K562 (cell line): Measurements from ENCODE around the gene SMIM15. TPM values are rescaled to one million over a fixed set of nuclear protein-coding genes. Genes with fewer than 3 reads are reported as not detected.
"Not testable (repeated sequence)": the region's sequence is repeated elsewhere in the genome, so short reads cannot be mapped to it uniquely, and the experiment has no call there.

Experiments used
- ATAC-seq: fragments of 200-7000 bp; cut with Tn5 transposase; 3 replicates; pipeline ENCODE4 v1.9.1; 2020; ENCODE audit warnings: moderate library complexity
- BruUV-seq: library from RNA; stranded (reverse); fragments of 400-500 nt; replicated peaks from 2 replicates; lab custom pipeline; 2021; lab: Mats Ljungman, UMichigan
- CTCF ChIA-PET: fragments of 300-600 bp; formaldehyde crosslinking; extraction: SDS; loops from one replicate; lab custom pipeline; 2021; ENCODE audit warnings: low intra/inter-chr PET ratio; lab: Yijun Ruan, JAX
- POLR2A ChIA-PET: fragments of 300-600, 350-650 bp; sonication (Branson Sonifier 250); formaldehyde crosslinking; extraction: SDS; loops from one replicate; lab custom pipeline; 2021; ENCODE audit warnings: antibody characterized with exemption, inconsistent platforms; lab: Yijun Ruan, JAX
- DNase-seq, 4 experiments: peaks; one replicate each; pipeline versions ENCODE4 v3.0.0 to v3.0.0-alpha.2; 2011 to 2018; ENCODE audit warnings: low spot score in 3 of 4, mixed read lengths in 3 of 4; ENCODE audit errors: extremely low read depth in 1 of 4
- FAIRE-seq: peaks from 2 replicates; lab custom pipeline; 2011; peaks lifted over from hg19 to GRCh38; lab: Jason Lieb, UNC
- H2AFZ ChIP-seq: 2 replicates; pipeline ENCODE4 v1.6.0; 2011; ENCODE audit warnings: low read depth, low read length, control low read depth, inconsistent platforms
- H3K27ac ChIP-seq: fragments of 200-600 bp; 3 replicates; pipeline ENCODE4 v1.8.0; 2011; ENCODE audit warnings: low read depth, mild to moderate bottlenecking, control low read depth, inconsistent platforms, low read length, moderate library complexity, mixed read lengths; ENCODE audit errors: extremely low read depth
- H3K27me3 ChIP-seq, 2 experiments: fragments of 300-600 bp in 1 of 2; 2 replicates in 1 of 2; 3 replicates in 1 of 2; pipeline versions ENCODE4 v1.6.0 to v1.8.0; 2011; ENCODE audit warnings: inconsistent platforms in 2 of 2, low read length in 2 of 2, mild to moderate bottlenecking in 1 of 2, mixed read lengths in 1 of 2, moderate library complexity in 1 of 2; ENCODE audit not compliant: control insufficient read depth in 2 of 2, insufficient read depth in 2 of 2
- H3K36me3 ChIP-seq: fragments of 300-600 bp; 3 replicates; pipeline ENCODE4 v1.8.0; 2011; ENCODE audit warnings: mild to moderate bottlenecking, low read length, inconsistent platforms; ENCODE audit not compliant: control insufficient read depth, insufficient read depth
- H3K4me1 ChIP-seq, 2 experiments: fragments of 200-600 bp in 1 of 2; replicated peaks in 1 of 2; 2 replicates in 1 of 2; 3 replicates in 1 of 2; pipeline versions ENCODE4 v1.5.1 to v1.8.0; 2011; ENCODE audit warnings: inconsistent platforms in 2 of 2, low read length in 2 of 2, mild to moderate bottlenecking in 1 of 2, mixed read lengths in 1 of 2, moderate library complexity in 1 of 2; ENCODE audit not compliant: control insufficient read depth in 2 of 2, insufficient read depth in 2 of 2
- H3K4me2 ChIP-seq: 2 replicates; pipeline ENCODE4 v1.6.1; 2011; ENCODE audit warnings: low read length, control low read depth, inconsistent platforms, mixed read lengths; ENCODE audit not compliant: insufficient read depth
- H3K4me3 ChIP-seq: fragments of 200-600 bp; sonication (generic), shearing (Covaris generic); 2 replicates; pipeline ENCODE4 v1.5.1; 2016; ENCODE audit warnings: control low read depth, inconsistent platforms
- H3K79me2 ChIP-seq: fragments of 200-600 bp; 3 replicates; pipeline ENCODE4 v1.8.0; 2011; ENCODE audit warnings: low read length, inconsistent platforms; ENCODE audit not compliant: control insufficient read depth, insufficient read depth
- H3K9ac ChIP-seq, 2 experiments: 2 replicates each; pipeline versions ENCODE4 v1.6.0 to v1.6.1; 2011; ENCODE audit warnings: low read depth in 2 of 2, low read length in 2 of 2, control low read depth in 1 of 2, inconsistent platforms in 1 of 2, mild to moderate bottlenecking in 1 of 2, mixed read lengths in 1 of 2; ENCODE audit not compliant: insufficient read depth in 1 of 2
- H3K9me1 ChIP-seq: one replicate; pipeline ENCODE4 v1.6.0; 2011; ENCODE audit warnings: inconsistent platforms, mild to moderate bottlenecking, low read length, moderate library complexity; ENCODE audit not compliant: control insufficient read depth, insufficient read depth
- H3K9me3 ChIP-seq: replicated peaks from 2 replicates; pipeline ENCODE4 v1.5.1; 2011; ENCODE audit warnings: low read depth, low read length, inconsistent platforms; ENCODE audit not compliant: control insufficient read depth, insufficient read depth
- H4K20me1 ChIP-seq: replicated peaks from 2 replicates; pipeline ENCODE4 v1.6.1; 2011; ENCODE audit warnings: low read length, inconsistent platforms, mixed read lengths; ENCODE audit not compliant: control insufficient read depth, insufficient read depth
- ILK ChIP-seq: fragments of 450-650 bp; IDR thresholded peaks from 2 replicates; pipeline ENCODE4 v1.6.1; 2016; ENCODE audit warnings: missing genetic modification characterization, low read depth, mild to moderate bottlenecking, missing compliant biosample characterization, moderate library complexity, borderline replicate concordance
- KDM2B ChIP-seq: fragments of 250-450 bp; sonication (Bioruptor Pico); IDR thresholded peaks from 2 replicates; pipeline ENCODE4 v1.8.0; 2021; ENCODE audit warnings: mild to moderate bottlenecking, moderate library complexity
- POLR3G ChIP-seq: IDR thresholded peaks from 2 replicates; pipeline ENCODE4 v1.6.1; 2011; ENCODE audit not compliant: insufficient read length, insufficient replicate concordance; ENCODE audit errors: extremely low read depth
- SMARCA5 ChIP-seq: fragments of 450-650 bp; IDR thresholded peaks from 2 replicates; pipeline ENCODE4 v1.6.1; 2016
- SMARCC2 ChIP-seq: fragments of 450-650 bp; IDR thresholded peaks from 2 replicates; pipeline ENCODE4 v1.6.1; 2017; ENCODE audit warnings: antibody characterized with exemption, moderate library complexity, mild to moderate bottlenecking, low read depth
- TOE1 ChIP-seq, 2 experiments: fragments of 450-650 bp in 1 of 2; sonication (generic) in 1 of 2; formaldehyde crosslinking in 1 of 2; IDR thresholded peaks; 2 replicates each; pipeline versions ENCODE4 v1.7.1 to v1.8.0; 2016 to 2022; ENCODE audit warnings: borderline replicate concordance in 2 of 2, mild to moderate bottlenecking in 2 of 2, antibody characterized with exemption in 1 of 2, inconsistent platforms in 1 of 2, low read depth in 1 of 2, missing genetic modification reagents in 1 of 2, moderate library complexity in 1 of 2
- VEZF1 ChIP-seq: fragments of 200-800 bp; sonication (Bioruptor generic); IDR thresholded peaks from 2 replicates; pipeline ENCODE4 v1.6.1; 2017; ENCODE audit warnings: missing genetic modification characterization, missing compliant biosample characterization
- ZNF165 ChIP-seq: fragments of 250-450 bp; sonication (Bioruptor Pico); IDR thresholded peaks from 2 replicates; pipeline ENCODE4 v1.4.0; 2020; ENCODE audit warnings: borderline replicate concordance
- ZNF696 ChIP-seq: fragments of 250-450 bp; sonication (Bioruptor Pico); conservative IDR thresholded peaks from 2 replicates; pipeline ENCODE4 v1.4.0; 2020; ENCODE audit warnings: mild to moderate bottlenecking, moderate library complexity
- WGBS: fragments of 100-300 bp; shearing (Covaris generic); methylation state at CpG from one replicate; pipeline ENCODE4 v1.1.6; 2016; ENCODE audit warnings: low coverage, mixed read lengths; ENCODE audit not compliant: insufficient coverage; ENCODE audit errors: missing lambda C conversion rate; 5-methylcytosine and 5-hydroxymethylcytosine counted together
- in situ Hi-C: fragments of 300-500 bp; cut with MboI; formaldehyde crosslinking; loops from 4 replicates; pipeline ENCODE4 v1.15.0; 2018; ENCODE audit warnings: inconsistent platforms, mixed read lengths
- intact Hi-C: fragments of 100-400 bp; cut with micrococcal nuclease; formaldehyde crosslinking; loops from 2 replicates; pipeline ENCODE4 v1.14.2; 2022
- polyA plus RNA-seq, 8 experiments: library from polyadenylated mRNA; depleted of rRNA in 4 of 8; stranded (reverse) in 5 of 8; unstranded in 3 of 8; fragments of >200 nt; fragmentation: Nextera tagmentation in 2 of 8; fragmentation: Illumina TruSeq in 1 of 8; extraction: Ambion mirVana in 2 of 8; extraction: Trizol in 1 of 8; gene quantifications; 2 replicates each; pipeline versions ENCODE4 v1.2.1 to v1.2.3, GENCODE V29; 2011 to 2014; ENCODE audit warnings: inconsistent platforms in 1 of 8, missing spikeins in 1 of 8
- total RNA-seq, 7 experiments: library from RNA; depleted of rRNA in 6 of 7; stranded (reverse); fragments of >200 nt in 6 of 7; fragmentation: Illumina TruSeq in 2 of 7; extraction: Trizol in 2 of 7; gene quantifications; 2 replicates each; pipeline versions ENCODE4 v1.2.1 to v1.2.3, GENCODE V29; 2011 to 2021; ENCODE audit warnings: low replicate concordance in 1 of 7
- TF ChIP-seq, protein P1 (sequence below): fragments of 450-650 bp; IDR thresholded peaks from 2 replicates; pipeline ENCODE4 v1.6.1; 2016; ENCODE audit warnings: borderline replicate concordance
- TF ChIP-seq, protein P2 (sequence below): sonication (generic); formaldehyde crosslinking; IDR thresholded peaks from 2 replicates; pipeline ENCODE4 v1.8.0; 2022; ENCODE audit warnings: mild to moderate bottlenecking, missing genetic modification reagents

Gene SMIM15
- total and polyA plus RNA-seq, 9 of the 15 experiments (the other 6 are each of a cell fraction or from before 2014, with no cell fraction given), result 16.6 to 124 (median 82.0) TPM

GRCh38 chr5:61187352-61187751 is 25.1 kb upstream of the SMIM15 start:
- H3K4me1 ChIP-seq, FAIRE-seq, H3K36me3 ChIP-seq, in situ Hi-C loops, H3K9ac ChIP-seq, H3K4me2 ChIP-seq, H3K79me2 ChIP-seq, POLR2A ChIA-PET, H3K9me3 ChIP-seq, H3K27ac ChIP-seq, H2AFZ ChIP-seq, H4K20me1 ChIP-seq, DNase-seq, ATAC-seq, intact Hi-C loops, CTCF ChIA-PET, BruUV-seq, H3K4me3 ChIP-seq, H3K9me1 ChIP-seq, H3K27me3 ChIP-seq: not testable (repeated sequence)

GRCh38 chr5:61186634-61187033 is 24.4 kb upstream of the SMIM15 start:
- intact Hi-C loops (no loop called here), in situ Hi-C loops (no loop called here)
- no peak overlapping the region for H3K27ac ChIP-seq
- no peaks in the 10 kb centered on the region for H3K9me3 ChIP-seq
- H3K9ac ChIP-seq, result no peak overlapping the region
- no TSS peak for BruUV-seq
- H3K4me2 ChIP-seq, result no peak overlapping the region
- no peaks in the 10 kb centered on the region for H3K36me3 ChIP-seq
- no peaks in the 10 kb centered on the region for H3K4me1 ChIP-seq
- H3K9me1 ChIP-seq, result no peaks in the 10 kb centered on the region
- CTCF ChIA-PET, result no interaction called here
- no peaks in the 10 kb centered on the region for H4K20me1 ChIP-seq
- H3K27me3 ChIP-seq, result no peaks in the 10 kb centered on the region
- H2AFZ ChIP-seq, result no peak overlapping the region
- POLR2A ChIA-PET, result no interaction called here
- no peak for FAIRE-seq
- DNase-seq, result no peak
- ATAC-seq, result no peak
- no peaks in the 10 kb centered on the region for H3K79me2 ChIP-seq
- H3K4me3 ChIP-seq, result no peak overlapping the region
- WGBS, result 0% methylated on average over 2 of the region's 2 CpGs
- TF ChIP-seq SMARCC2, result no peak
- TF ChIP-seq SMARCA5, result no peak
- TF ChIP-seq VEZF1 (CRISPR knock-in tag), result no peak
- TF ChIP-seq ZNF165 (CRISPR knock-in tag), result no peak
- TF ChIP-seq, protein P1, sequence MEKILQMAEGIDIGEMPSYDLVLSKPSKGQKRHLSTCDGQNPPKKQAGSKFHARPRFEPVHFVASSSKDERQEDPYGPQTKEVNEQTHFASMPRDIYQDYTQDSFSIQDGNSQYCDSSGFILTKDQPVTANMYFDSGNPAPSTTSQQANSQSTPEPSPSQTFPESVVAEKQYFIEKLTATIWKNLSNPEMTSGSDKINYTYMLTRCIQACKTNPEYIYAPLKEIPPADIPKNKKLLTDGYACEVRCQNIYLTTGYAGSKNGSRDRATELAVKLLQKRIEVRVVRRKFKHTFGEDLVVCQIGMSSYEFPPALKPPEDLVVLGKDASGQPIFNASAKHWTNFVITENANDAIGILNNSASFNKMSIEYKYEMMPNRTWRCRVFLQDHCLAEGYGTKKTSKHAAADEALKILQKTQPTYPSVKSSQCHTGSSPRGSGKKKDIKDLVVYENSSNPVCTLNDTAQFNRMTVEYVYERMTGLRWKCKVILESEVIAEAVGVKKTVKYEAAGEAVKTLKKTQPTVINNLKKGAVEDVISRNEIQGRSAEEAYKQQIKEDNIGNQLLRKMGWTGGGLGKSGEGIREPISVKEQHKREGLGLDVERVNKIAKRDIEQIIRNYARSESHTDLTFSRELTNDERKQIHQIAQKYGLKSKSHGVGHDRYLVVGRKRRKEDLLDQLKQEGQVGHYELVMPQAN, result no peak
- TF ChIP-seq ILK (tag), result no peak
- no peak for TF ChIP-seq TOE1 (IDR thresholded peaks at IDR 0.05; ENCODE audit: borderline replicate concordance)
- TF ChIP-seq TOE1 (CRISPR knock-in tag; IDR thresholded peaks at IDR 0.05; ENCODE audit: borderline replicate concordance, low read depth), result no peak
- TF ChIP-seq POLR3G, result no peak
- TF ChIP-seq ZNF696 (CRISPR knock-in tag), result no peak
- TF ChIP-seq, protein P2, sequence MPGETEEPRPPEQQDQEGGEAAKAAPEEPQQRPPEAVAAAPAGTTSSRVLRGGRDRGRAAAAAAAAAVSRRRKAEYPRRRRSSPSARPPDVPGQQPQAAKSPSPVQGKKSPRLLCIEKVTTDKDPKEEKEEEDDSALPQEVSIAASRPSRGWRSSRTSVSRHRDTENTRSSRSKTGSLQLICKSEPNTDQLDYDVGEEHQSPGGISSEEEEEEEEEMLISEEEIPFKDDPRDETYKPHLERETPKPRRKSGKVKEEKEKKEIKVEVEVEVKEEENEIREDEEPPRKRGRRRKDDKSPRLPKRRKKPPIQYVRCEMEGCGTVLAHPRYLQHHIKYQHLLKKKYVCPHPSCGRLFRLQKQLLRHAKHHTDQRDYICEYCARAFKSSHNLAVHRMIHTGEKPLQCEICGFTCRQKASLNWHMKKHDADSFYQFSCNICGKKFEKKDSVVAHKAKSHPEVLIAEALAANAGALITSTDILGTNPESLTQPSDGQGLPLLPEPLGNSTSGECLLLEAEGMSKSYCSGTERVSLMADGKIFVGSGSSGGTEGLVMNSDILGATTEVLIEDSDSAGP, result no peak
- no peak for TF ChIP-seq KDM2B (CRISPR knock-in tag)
